ENCODE results near the gene ARHGAP45. TPM values are rescaled to one million over a fixed set of nuclear protein-coding genes. Genes with fewer than 3 reads are reported as not detected.

Gene ARHGAP45
- total RNA-seq, 1 donor from 2014 or later: 0.57 TPM

DNA sequence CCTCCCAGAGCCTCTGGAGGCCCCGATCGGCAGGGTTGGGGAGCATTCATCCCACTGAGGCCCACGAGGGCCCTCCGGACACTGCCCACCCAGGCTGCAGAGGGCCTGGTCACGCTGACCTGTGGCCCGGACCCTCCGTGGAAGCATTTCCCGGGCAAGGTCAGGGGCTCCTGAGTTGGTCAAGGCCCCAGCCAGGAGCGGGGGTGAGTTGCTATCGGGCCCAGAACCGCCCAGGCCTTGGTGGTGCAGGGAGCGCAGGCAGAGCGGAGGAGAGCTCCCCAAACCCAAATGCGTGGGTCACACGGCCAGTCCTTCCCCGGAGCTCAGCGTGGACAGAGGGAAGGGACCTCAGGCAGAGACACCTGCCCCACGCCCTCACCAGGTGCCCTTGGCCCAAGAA is 62.6 kb downstream of the ARHGAP45 start:
- TF ChIP-seq, protein P1, sequence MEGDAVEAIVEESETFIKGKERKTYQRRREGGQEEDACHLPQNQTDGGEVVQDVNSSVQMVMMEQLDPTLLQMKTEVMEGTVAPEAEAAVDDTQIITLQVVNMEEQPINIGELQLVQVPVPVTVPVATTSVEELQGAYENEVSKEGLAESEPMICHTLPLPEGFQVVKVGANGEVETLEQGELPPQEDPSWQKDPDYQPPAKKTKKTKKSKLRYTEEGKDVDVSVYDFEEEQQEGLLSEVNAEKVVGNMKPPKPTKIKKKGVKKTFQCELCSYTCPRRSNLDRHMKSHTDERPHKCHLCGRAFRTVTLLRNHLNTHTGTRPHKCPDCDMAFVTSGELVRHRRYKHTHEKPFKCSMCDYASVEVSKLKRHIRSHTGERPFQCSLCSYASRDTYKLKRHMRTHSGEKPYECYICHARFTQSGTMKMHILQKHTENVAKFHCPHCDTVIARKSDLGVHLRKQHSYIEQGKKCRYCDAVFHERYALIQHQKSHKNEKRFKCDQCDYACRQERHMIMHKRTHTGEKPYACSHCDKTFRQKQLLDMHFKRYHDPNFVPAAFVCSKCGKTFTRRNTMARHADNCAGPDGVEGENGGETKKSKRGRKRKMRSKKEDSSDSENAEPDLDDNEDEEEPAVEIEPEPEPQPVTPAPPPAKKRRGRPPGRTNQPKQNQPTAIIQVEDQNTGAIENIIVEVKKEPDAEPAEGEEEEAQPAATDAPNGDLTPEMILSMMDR (IDR thresholded peaks at IDR 0.05): no peak
- Mint-ChIP-seq H3K27me3 (ENCODE audit: low read depth) (no peaks in the 10 kb centered on the region), H3K27ac (ENCODE audit: unreplicated experiment) (no peak overlapping the region), H3K4me3 (ENCODE audit: unreplicated experiment) (no peak overlapping the region), H3K9me3 (ENCODE audit: low read depth) (no peaks in the 10 kb centered on the region), H3K36me3 (ENCODE audit: low read depth) (peaks cover 1% of the 10 kb centered on the region), H3K4me1 (ENCODE audit: low read depth) (peaks cover 48% of the 10 kb centered on the region)
- DNase-seq (ENCODE audit: low spot score): no peak

DNA sequence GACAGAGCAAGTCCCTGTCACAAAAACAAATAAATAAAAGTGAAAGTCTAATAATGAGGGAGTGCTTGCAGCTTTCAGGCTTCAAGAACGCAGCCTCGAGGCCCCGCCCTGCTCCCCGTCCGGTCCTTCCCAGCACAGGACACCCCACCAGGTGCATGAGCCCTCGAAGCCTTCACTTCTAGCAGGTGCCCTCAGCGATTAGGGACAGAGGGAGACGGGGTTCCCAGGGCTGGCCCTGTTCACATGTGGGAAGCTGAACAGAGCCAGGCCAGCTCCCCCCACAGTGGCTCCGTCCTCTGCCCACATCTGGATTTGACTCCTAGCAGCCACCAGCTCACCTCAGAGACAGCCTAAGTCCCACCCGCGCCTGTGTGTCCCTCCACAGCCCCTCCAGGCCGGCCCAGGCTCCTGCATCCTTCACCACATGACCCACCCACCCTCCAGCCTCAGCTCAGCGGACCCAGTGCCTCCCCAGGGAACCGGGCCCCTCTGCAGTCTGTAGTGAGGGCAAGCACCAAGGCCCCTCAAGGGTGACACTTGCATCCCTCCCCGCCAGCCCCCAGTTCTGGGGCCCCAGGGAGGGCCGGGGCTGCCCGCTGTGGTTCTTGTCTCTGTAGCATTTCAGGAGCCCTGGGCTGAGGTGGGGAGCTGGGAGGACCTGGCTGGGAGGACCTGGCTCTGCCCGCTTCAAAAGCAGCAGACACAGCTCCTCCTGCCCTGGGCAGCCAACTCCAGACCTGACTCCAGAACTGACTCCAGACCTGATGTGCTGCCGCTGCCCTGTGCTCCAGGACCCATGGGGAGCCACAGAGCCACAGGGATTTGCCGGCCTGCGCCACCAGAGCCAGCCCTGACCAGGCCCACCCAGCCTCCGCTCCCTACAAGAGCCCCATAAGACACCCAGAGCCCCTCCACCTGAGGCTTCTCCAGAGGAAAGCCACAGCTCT is 64.1 kb downstream of the ARHGAP45 start:
- DNase-seq (ENCODE audit: low spot score): no peak

DNA sequence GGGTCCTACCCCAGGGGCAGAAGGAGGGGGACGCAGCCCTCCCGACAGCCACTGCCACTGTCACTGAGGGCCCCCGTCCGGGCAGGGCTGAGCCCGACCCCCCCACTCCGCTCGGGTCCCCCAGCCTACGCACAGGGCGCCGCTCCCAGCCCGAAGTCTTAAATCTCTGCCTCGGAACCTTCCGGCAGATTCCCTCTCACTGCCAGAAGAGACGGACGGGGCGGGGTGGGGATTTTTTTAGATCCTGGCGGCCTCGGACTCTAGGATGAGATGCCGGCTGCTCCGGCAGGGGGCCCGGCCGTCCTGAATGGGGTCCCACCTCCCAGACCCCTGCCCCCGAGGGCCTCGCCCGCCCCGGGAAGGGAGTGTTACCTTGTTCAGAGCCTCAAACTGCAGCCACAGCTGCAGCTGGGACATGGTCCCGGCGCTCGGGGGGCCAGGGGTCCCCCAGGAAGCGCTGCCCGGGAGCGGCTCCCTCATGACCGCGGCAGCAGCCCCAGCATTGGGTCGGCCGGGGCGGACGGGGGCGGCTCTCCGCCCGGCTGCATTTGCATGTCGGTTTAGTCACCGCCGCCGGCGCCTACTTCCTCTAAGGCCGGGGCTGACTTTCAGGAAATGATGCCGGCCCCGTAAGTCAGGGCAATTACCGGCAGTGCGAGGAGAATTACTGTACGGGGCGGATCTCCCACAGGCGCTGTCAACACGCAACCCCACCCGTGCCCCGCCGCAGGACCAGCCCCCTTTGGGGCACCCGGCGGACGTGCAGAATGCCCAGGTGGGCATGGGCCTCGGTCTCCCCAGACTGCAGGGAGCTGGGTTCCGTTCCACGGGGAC is 65.0 kb downstream of the ARHGAP45 start:
- H3K4me1 Mint-ChIP-seq (ENCODE audit: low read depth): peaks cover 34% of the 10 kb centered on the region
- no peaks in the 10 kb centered on the region for H3K27me3 Mint-ChIP-seq (ENCODE audit: low read depth)
- TF ChIP-seq, protein P1 (IDR thresholded peaks at IDR 0.05): peak; percentile 54
- H3K27ac Mint-ChIP-seq (ENCODE audit: unreplicated experiment): peak overlapping the region; percentile 87
- peak overlapping the region; percentile 80 for H3K4me3 Mint-ChIP-seq (ENCODE audit: unreplicated experiment)
- H3K9me3 Mint-ChIP-seq (ENCODE audit: low read depth): no peaks in the 10 kb centered on the region
- no peaks in the 10 kb centered on the region for H3K36me3 Mint-ChIP-seq (ENCODE audit: low read depth)
- DNase-seq (ENCODE audit: low spot score): no peak

More for the DNA sequence above, 64.1 kb downstream of the ARHGAP45 start:
- no peaks in the 10 kb centered on the region for H3K36me3 Mint-ChIP-seq (ENCODE audit: low read depth)
- TF ChIP-seq, protein P1 (IDR thresholded peaks at IDR 0.05): no peak
- no peaks in the 10 kb centered on the region for H3K27me3 Mint-ChIP-seq (ENCODE audit: low read depth)
- peaks cover 40% of the 10 kb centered on the region for H3K4me1 Mint-ChIP-seq (ENCODE audit: low read depth)
- H3K27ac Mint-ChIP-seq (ENCODE audit: unreplicated experiment): peak overlapping the region; percentile 87
- no peaks in the 10 kb centered on the region for H3K9me3 Mint-ChIP-seq (ENCODE audit: low read depth)
- peak overlapping the region; percentile 80 for H3K4me3 Mint-ChIP-seq (ENCODE audit: unreplicated experiment)

DNA sequence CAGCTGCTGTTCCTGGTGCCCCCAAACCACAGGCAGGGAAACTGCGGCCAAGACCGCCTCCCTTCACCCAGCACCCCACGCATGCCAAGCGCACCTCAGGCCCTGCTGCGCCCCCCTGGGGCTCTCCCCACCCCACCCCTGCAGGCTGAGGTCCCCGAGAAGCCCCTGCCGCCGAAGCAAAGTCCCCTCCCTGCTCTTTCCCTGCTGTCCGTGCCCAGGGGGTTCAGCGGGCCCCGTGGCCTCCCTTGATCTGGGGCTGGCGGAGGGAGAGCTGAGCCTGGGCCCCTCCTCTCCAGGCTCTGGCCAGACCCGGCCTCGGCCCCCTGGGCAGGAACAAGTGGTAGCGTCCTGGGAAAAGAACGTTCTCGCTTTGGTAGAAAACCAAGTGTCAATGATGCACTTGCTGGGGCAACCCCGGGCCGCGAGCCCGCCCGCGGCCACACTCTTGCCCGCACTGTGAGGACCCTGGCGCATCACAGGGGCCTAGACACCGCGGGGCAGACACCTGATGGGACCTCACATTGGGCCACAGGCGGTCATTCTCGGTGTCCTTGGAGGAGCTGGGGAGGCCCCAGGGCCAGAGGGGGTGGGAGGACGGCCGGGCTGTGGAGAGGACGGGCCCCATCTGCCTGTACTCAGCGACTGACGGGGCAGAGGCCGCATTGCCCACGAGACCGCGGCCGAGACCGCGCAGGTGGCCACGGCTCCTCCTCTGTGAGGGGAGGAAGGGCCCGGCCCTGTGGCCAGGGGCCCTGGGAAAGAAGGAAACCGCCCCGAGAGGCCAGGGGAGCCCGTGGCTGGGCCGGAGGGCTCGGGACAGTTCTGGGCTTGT is 65.8 kb downstream of the ARHGAP45 start:
- Mint-ChIP-seq H3K4me1 (ENCODE audit: low read depth) (peaks cover 28% of the 10 kb centered on the region), H3K27me3 (ENCODE audit: low read depth) (no peaks in the 10 kb centered on the region), H3K4me3 (ENCODE audit: unreplicated experiment) (peak overlapping the region; percentile 80), H3K27ac (ENCODE audit: unreplicated experiment) (peak overlapping the region; percentile 81), H3K9me3 (ENCODE audit: low read depth) (no peaks in the 10 kb centered on the region), H3K36me3 (ENCODE audit: low read depth) (no peaks in the 10 kb centered on the region)
- no peak for DNase-seq (ENCODE audit: low spot score)
- TF ChIP-seq, protein P1 (IDR thresholded peaks at IDR 0.05): no peak

All from chondrocyte (in vitro differentiated cells).